ENCODE results near the gene WDR45B.
A peak's percentile ranks its signal among the peaks of the same experiment; 100 is the strongest.

WDR45B gene

GRCh38 chr17:82648165-82648668, at the start of gene WDR45B:
Gene WDR45B (minus strand): TSS chr17:82648444. CDS start chr17:82648340, 104 bp downstream.
- peak; percentile 95 for DNase-seq

- no peak for DNase-seq
These were observed 49.5 kb upstream of the WDR45B start for GRCh38 chr17:82697808-82698064.

DNA sequence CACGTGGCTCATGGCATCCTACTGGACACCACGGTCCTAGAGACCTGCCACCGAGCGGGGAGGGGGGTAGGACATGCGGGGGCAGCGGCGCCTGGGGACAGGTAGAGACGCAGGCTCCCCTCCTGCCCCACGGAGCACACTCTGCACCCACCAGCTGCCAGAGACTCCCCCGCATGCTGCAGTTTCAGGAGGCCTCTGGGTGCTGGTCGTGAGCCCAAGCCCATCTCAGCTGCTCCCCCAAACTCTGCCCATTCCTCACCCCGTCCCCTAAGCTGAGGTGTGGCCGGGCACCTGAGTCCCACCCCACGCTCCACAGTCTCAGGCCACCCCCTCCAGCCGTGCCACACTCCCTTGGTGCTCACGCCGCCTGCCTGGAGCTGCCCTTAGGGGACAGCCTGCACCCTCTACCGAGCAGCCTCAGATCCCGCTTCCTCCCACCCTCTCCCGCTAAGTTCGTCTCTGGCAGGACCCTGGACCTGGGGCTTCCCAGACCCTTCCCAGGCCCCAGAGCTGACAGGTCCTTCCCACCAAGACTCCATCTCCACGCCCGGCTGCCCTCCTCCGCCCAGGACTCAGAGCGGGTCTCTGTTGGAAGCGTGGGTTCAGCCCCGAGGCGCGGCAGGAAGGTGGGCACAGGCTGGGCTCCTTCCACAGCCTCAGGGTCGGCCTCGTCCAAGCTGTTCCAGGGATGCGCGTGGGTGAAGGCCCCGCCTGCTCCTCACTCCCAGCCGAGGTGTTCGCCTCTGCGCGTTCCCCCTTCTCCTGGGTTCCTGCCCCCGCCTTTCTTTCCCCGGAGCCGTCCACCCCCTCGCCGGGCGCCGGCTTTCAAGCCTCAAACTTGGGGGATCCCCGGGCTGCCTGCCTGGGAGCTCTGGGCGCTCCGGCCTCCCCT, 48.9 kb upstream of the WDR45B start:
- no peak for DNase-seq

DNA sequence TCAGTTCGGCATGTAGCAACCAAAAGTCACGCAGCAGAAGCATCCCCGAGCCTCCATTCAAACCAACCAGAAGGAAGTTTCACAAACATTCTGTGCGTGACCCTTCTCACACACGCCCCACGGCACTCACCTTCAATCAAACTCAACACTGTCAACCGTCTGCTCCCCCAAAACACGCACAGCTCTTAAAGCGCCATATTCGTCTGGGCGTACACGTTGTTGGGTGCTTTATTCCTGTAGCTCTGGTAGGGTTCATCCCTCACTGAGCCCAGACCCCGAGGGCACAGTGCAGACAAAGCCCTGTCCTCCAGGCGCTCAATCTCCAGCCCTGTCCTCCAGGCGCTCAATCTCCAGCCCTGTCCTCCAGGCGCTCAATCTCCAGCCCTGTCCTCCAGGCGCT, 48.0 kb upstream of the WDR45B start:
- no peak for DNase-seq

GRCh38 chr17:82694647-82695046, 46.4 kb upstream of the WDR45B start:
- no peak for DNase-seq

DNA sequence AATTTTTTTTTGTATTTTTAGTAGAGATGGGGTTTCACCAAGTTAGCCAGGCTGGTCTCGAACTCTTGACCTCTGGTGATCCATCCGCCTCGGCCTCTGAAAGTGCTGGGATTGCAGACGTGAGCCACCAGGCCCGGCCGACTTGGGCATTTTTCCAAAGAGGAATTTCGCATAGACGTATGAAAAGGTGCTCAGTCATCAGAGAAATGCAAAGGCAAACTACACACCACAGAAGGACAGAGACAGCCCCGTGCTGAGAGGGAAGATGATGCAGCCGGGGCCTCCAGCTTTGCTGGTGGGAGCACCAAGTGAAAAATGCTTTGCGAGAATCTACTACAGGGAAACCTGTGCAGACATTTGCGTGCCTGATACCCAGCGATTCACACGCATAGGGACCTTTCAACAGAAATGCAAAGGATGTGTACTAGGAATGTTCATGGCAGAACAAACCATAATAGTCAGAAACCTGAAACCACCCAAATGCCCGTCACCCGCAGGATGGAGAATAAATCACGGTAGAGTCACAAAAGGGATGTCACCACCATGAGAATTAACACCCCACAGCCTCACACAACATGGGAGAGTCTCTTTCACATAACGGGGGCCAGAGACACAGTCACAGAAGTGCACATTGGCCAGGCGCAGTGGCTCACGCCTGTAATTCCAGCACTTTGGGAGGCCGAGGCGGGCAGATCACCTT, 45.1 kb upstream of the WDR45B start:
- no peak for DNase-seq

DNA sequence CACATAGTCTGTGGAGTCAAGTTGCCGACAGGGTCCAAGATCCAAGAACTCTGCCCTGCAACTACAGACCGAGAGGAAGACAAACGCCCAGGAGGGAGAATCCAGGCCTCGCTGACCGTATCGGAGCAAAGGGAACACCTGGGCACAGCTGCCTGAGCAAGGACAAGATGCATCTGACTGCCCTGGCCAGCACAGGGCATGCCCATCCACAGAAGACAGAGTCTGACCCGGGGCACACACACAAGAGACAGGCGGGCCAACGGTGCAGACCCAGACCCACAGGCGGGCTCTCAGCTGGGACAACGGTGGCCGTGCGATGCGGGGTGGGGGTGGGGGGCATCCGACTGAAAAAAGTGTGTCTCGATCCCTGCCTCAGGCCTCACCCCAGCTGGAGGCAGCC, 44.0 kb upstream of the WDR45B start:
- DNase-seq, result no peak

GRCh38 chr17:82691714-82692113, 43.5 kb upstream of the WDR45B start:
- DNase-seq, result no peak

- DNase-seq, result no peak
These were observed 42.7 kb upstream of the WDR45B start for GRCh38 chr17:82690786-82691489.

- DNase-seq, result no peak
These were observed 40.8 kb upstream of the WDR45B start for GRCh38 chr17:82689077-82689476.

GRCh38 chr17:82687871-82688270, 39.6 kb upstream of the WDR45B start:
- DNase-seq, result no peak

DNA sequence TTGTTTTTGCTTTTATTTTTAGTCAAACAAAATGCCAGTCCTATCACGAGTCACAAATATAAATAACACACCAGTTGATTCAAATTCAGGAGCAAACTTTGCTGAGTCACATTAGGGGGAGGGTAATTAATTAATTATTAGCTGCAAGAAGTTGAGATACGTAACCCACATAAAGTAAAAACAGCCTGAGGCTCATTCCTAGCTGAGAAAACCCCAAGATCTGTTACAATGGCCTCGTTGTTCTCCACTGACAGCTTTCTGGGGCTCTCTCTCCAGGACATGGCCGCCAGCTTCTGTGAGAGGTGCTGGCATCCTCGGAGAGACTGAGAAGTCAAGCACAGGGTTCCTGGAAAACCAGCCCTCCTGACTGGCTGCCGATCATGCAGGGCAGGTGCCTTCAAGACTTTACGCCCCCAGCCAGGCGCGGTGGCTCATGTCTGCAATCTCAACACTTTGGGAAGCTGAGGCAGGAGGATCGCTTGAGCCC, 39.2 kb upstream of the WDR45B start:
- no peak for DNase-seq

- no peak for DNase-seq
These were observed 38.4 kb upstream of the WDR45B start for GRCh38 chr17:82686366-82687324.

- DNase-seq, result no peak
These were observed 37.0 kb upstream of the WDR45B start for GRCh38 chr17:82685291-82685690.

DNA sequence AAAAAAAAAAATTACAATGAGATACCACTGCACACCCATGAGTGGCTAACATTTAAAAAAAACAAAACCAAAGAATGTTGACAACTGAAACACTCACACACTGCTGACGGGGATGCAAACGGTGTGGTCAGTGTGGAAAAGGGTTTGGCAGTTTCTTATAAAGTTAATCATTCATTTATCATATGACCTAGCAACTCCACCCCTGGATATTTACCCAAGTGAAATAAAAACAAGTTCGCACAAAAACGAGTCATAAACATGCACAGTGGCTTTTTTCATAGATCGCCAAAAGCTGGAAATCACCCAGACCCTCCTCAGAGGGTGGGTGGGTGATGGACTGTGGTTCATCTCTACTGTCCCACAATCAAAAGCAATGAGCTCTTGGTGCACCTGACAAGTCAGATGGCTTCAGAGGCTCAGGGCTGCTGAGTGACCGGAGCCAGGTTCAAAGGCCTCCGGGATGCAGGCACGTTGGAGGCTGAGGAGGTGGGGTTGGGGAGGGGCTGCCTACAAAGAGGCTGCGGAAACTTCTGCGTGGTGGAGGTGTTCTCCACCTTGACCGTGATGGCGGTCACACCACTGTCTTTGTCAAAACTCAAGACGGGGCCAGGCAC, 36.1 kb upstream of the WDR45B start:
- DNase-seq, result no peak

- DNase-seq, result no peak
These were observed 35.3 kb upstream of the WDR45B start for GRCh38 chr17:82683534-82683933.

DNA sequence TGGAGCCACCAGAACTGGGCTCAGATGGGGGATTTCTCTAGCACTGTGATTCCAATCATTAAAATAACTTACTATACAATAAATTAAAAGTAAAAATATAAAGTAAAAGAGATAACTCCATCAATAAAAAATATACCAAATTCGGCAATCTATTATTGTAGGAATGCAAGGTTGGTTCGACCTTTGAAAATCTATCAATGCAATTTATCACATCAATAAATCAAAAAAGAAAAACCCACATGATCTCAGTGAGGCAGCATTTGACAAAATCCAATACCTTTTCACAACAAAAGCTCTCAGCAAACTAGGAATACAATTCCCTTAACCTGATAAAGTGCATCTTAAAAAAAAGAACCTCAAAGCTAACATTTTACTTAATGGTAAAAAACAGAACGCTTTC, 33.3 kb upstream of the WDR45B start:
- DNase-seq, result no peak

- no peak for DNase-seq
These were observed 31.6 kb upstream of the WDR45B start for GRCh38 chr17:82679586-82680465.

DNA sequence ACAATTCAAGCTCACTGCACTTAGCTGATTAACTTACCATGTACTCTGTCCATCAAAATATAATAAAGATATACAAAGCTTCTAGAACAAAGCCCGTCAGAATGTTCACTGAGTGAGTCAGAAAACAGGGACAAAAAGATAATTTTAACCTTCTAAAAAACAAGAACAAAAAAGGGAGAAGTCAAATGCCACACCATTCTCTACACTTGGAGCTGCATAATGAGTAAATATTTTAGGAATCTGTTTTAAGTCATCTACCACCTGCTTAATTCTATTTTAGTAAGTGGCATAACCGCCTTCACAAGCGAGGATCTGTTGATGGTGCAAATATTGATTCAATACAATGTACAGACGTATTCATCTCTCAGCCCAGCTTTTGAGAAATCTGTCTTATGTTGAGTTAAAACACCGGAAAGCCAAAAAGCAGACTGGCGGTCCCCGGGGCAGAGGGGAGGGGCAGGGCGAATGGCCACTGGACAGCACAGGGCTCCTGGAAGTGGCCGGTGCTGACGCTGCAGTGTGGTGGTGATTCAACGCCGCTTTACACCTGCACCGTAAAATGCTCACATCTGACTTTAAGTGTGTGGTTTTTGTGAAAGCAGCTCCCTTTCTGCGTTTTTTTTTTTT, 30.1 kb upstream of the WDR45B start:
- peak; percentile 40 for DNase-seq

GRCh38 chr17:82677353-82677925, 29.2 kb upstream of the WDR45B start:
- DNase-seq, result no peak

Data from COR-L47 (cell line).